ENCODE results near the gene DNAL1.

Gene DNAL1

GRCh38 chr14:73709904-73710469 is 65.2 kb downstream of the DNAL1 start:
- Histone ChIP-seq H3K36me3 (ENCODE audit: insufficient read depth, low read length) (no peaks in the 10 kb centered on the region), H3K27ac (ENCODE audit: low read depth, low read length) (no peak overlapping the region)

GRCh38 chr14:73710737-73711136 is 66.0 kb downstream of the DNAL1 start:
- no peak overlapping the region for H3K27ac ChIP-seq (ENCODE audit: low read depth, low read length)

More at GRCh38 chr14:73709904-73710469, 65.2 kb downstream of the DNAL1 start:
- no peaks in the 10 kb centered on the region for H3K9me3 ChIP-seq (ENCODE audit: low read length)
- no peak overlapping the region for H3K4me3 ChIP-seq (ENCODE audit: low read depth in 1 of 2, low read length in 2 of 2)
- H3K27me3 ChIP-seq (ENCODE audit: control insufficient read depth in 1 of 2, insufficient read depth in 2 of 2, low read length in 2 of 2) = no peaks in the 10 kb centered on the region
- H3K4me1 ChIP-seq (ENCODE audit: insufficient read depth, low read length) = peaks cover 13% of the 10 kb centered on the region
- no peak overlapping the region for H3K9ac ChIP-seq (ENCODE audit: low read length)

GRCh38 chr14:73712071-73712506 is 67.3 kb downstream of the DNAL1 start:
- no peaks in the 10 kb centered on the region for H3K27me3 ChIP-seq (ENCODE audit: control insufficient read depth in 1 of 2, insufficient read depth in 2 of 2, low read length in 2 of 2)
- peak overlapping the region; percentile 94 to 96 for H3K4me3 ChIP-seq (ENCODE audit: low read depth in 1 of 2, low read length in 2 of 2)
- H3K27ac ChIP-seq (ENCODE audit: low read depth, low read length) = peak overlapping the region; percentile 84
- peaks cover 21% of the 10 kb centered on the region for H3K4me1 ChIP-seq (ENCODE audit: insufficient read depth, low read length)
- peaks cover 12% of the 10 kb centered on the region for H3K36me3 ChIP-seq (ENCODE audit: insufficient read depth, low read length)
- H3K9me3 ChIP-seq (ENCODE audit: low read length) = no peaks in the 10 kb centered on the region
- peak overlapping the region; percentile 90 for H3K9ac ChIP-seq (ENCODE audit: low read length)

More at GRCh38 chr14:73710737-73711136, 66.0 kb downstream of the DNAL1 start:
- no peaks in the 10 kb centered on the region for H3K27me3 ChIP-seq (ENCODE audit: control insufficient read depth in 1 of 2, insufficient read depth in 2 of 2, low read length in 2 of 2)
- peaks cover 17% of the 10 kb centered on the region for H3K4me1 ChIP-seq (ENCODE audit: insufficient read depth, low read length)
- no peaks in the 10 kb centered on the region for H3K9me3 ChIP-seq (ENCODE audit: low read length)
- no peak overlapping the region for H3K9ac ChIP-seq (ENCODE audit: low read length)
- peaks cover 5% of the 10 kb centered on the region for H3K36me3 ChIP-seq (ENCODE audit: insufficient read depth, low read length)
- no peak overlapping the region for H3K4me3 ChIP-seq (ENCODE audit: low read depth in 1 of 2, low read length in 2 of 2)

- H3K27me3 ChIP-seq (ENCODE audit: control insufficient read depth in 1 of 2, insufficient read depth in 2 of 2, low read length in 2 of 2) = no peaks in the 10 kb centered on the region
- peaks cover 21% of the 10 kb centered on the region for H3K4me1 ChIP-seq (ENCODE audit: insufficient read depth, low read length)
- H3K36me3 ChIP-seq (ENCODE audit: insufficient read depth, low read length) = peaks cover 16% of the 10 kb centered on the region
- H3K9ac ChIP-seq (ENCODE audit: low read length) = peak overlapping the region; percentile 90
- peak overlapping the region; percentile 94 to 96 for H3K4me3 ChIP-seq (ENCODE audit: low read depth in 1 of 2, low read length in 2 of 2)
- no peaks in the 10 kb centered on the region for H3K9me3 ChIP-seq (ENCODE audit: low read length)
- H3K27ac ChIP-seq (ENCODE audit: low read depth, low read length) = peak overlapping the region; percentile 84
Observed at GRCh38 chr14:73712540-73713180, 67.9 kb downstream of the DNAL1 start.

- peak overlapping the region; percentile 90 for H3K9ac ChIP-seq (ENCODE audit: low read length)
- H3K9me3 ChIP-seq (ENCODE audit: low read length) = no peaks in the 10 kb centered on the region
- H3K27me3 ChIP-seq (ENCODE audit: control insufficient read depth in 1 of 2, insufficient read depth in 2 of 2, low read length in 2 of 2) = no peaks in the 10 kb centered on the region
- peak overlapping the region; percentile 84 for H3K27ac ChIP-seq (ENCODE audit: low read depth, low read length)
- peaks cover 21% of the 10 kb centered on the region for H3K36me3 ChIP-seq (ENCODE audit: insufficient read depth, low read length)
- H3K4me3 ChIP-seq (ENCODE audit: low read depth in 1 of 2, low read length in 2 of 2) = peak overlapping the region; percentile 94 to 96
- H3K4me1 ChIP-seq (ENCODE audit: insufficient read depth, low read length) = peaks cover 21% of the 10 kb centered on the region
Observed at GRCh38 chr14:73713206-73713802, 68.5 kb downstream of the DNAL1 start.

- peak within 1 kb of the TSS; percentile 90 for H3K9ac ChIP-seq (ENCODE audit: low read length)
- H3K27ac ChIP-seq (ENCODE audit: low read depth, low read length) = peak within 1 kb of the TSS; percentile 84
- peak within 1 kb of the TSS; percentile 94 to 96 for H3K4me3 ChIP-seq (ENCODE audit: low read depth in 1 of 2, low read length in 2 of 2)
- H3K36me3 ChIP-seq (ENCODE audit: insufficient read depth, low read length) = peaks cover 23% of the 10 kb centered on the region
- H3K9me3 ChIP-seq (ENCODE audit: low read length) = no peaks in the 10 kb centered on the region
- no peaks in the 10 kb centered on the region for H3K27me3 ChIP-seq (ENCODE audit: control insufficient read depth in 1 of 2, insufficient read depth in 2 of 2, low read length in 2 of 2)
- peaks cover 21% of the 10 kb centered on the region for H3K4me1 ChIP-seq (ENCODE audit: insufficient read depth, low read length)
Observed at GRCh38 chr14:73713803-73714655, 69.2 kb downstream of the DNAL1 start, which contains the start of gene PNMA1. PNMA1 (minus strand) TSS chr14:73714384; CDS start chr14:73713639, 745 bp downstream.

- Histone ChIP-seq H3K27ac (ENCODE audit: low read depth, low read length) (peak overlapping the region; percentile 84), H3K9me3 (ENCODE audit: low read length) (no peaks in the 10 kb centered on the region), H3K4me3 (ENCODE audit: low read depth in 1 of 2, low read length in 2 of 2) (peak overlapping the region; percentile 94 to 96), H3K4me1 (ENCODE audit: insufficient read depth, low read length) (peaks cover 27% of the 10 kb centered on the region), H3K9ac (ENCODE audit: low read length) (no peak overlapping the region), H3K36me3 (ENCODE audit: insufficient read depth, low read length) (peaks cover 29% of the 10 kb centered on the region), H3K27me3 (ENCODE audit: control insufficient read depth in 1 of 2, insufficient read depth in 2 of 2, low read length in 2 of 2) (no peaks in the 10 kb centered on the region)
Observed at GRCh38 chr14:73714656-73715081, 69.9 kb downstream of the DNAL1 start.

- no peaks in the 10 kb centered on the region for H3K9me3 ChIP-seq (ENCODE audit: low read length)
- H3K36me3 ChIP-seq (ENCODE audit: insufficient read depth, low read length) = peaks cover 36% of the 10 kb centered on the region
- peak overlapping the region; percentile 74 for H3K27ac ChIP-seq (ENCODE audit: low read depth, low read length)
- peaks cover 28% of the 10 kb centered on the region for H3K4me1 ChIP-seq (ENCODE audit: insufficient read depth, low read length)
- no peak overlapping the region for H3K9ac ChIP-seq (ENCODE audit: low read length)
- no peak overlapping the region for H3K4me3 ChIP-seq (ENCODE audit: low read depth in 1 of 2, low read length in 2 of 2)
- no peaks in the 10 kb centered on the region for H3K27me3 ChIP-seq (ENCODE audit: control insufficient read depth in 1 of 2, insufficient read depth in 2 of 2, low read length in 2 of 2)
Observed at GRCh38 chr14:73715707-73716106, 70.9 kb downstream of the DNAL1 start.

GRCh38 chr14:73717266-73717665 is 72.5 kb downstream of the DNAL1 start:
- H3K4me1 ChIP-seq (ENCODE audit: insufficient read depth, low read length) = peaks cover 19% of the 10 kb centered on the region
- H3K27me3 ChIP-seq (ENCODE audit: control insufficient read depth in 1 of 2, insufficient read depth in 2 of 2, low read length in 2 of 2) = no peaks in the 10 kb centered on the region
- no peaks in the 10 kb centered on the region for H3K9me3 ChIP-seq (ENCODE audit: low read length)
- peak overlapping the region in 1 of 2 donors; percentile 37 for H3K4me3 ChIP-seq (ENCODE audit: low read depth in 1 of 2, low read length in 2 of 2)
- H3K9ac ChIP-seq (ENCODE audit: low read length) = peak overlapping the region; percentile 50
- peak overlapping the region; percentile 74 for H3K27ac ChIP-seq (ENCODE audit: low read depth, low read length)
- peaks cover 52% of the 10 kb centered on the region for H3K36me3 ChIP-seq (ENCODE audit: insufficient read depth, low read length)

- Histone ChIP-seq H3K27me3 (ENCODE audit: control insufficient read depth in 1 of 2, insufficient read depth in 2 of 2, low read length in 2 of 2) (no peaks in the 10 kb centered on the region), H3K4me1 (ENCODE audit: insufficient read depth, low read length) (peaks cover 15% of the 10 kb centered on the region), H3K27ac (ENCODE audit: low read depth, low read length) (peak overlapping the region; percentile 74)
Observed at GRCh38 chr14:73717711-73718417, 73.1 kb downstream of the DNAL1 start.

More at GRCh38 chr14:73717711-73718417, 73.1 kb downstream of the DNAL1 start:
- Histone ChIP-seq H3K9ac (ENCODE audit: low read length) (peak overlapping the region; percentile 50), H3K9me3 (ENCODE audit: low read length) (no peaks in the 10 kb centered on the region), H3K4me3 (ENCODE audit: low read depth in 1 of 2, low read length in 2 of 2) (peak overlapping the region; percentile 37 to 68), H3K36me3 (ENCODE audit: insufficient read depth, low read length) (peaks cover 58% of the 10 kb centered on the region)

Measured in muscle layer of colon (tissue), 2 donors.